ENCODE data around the gene HOXB4.

GRCh38 chr17:48562934-48563333, 15.2 kb downstream of the HOXB4 start:
- TF ChIP-seq CTCF (IDR thresholded peaks at IDR 0.05; ENCODE audit: low read depth, low read length): no peak
- no peak for TF ChIP-seq EZH2phosphoT487 (IDR thresholded peaks at IDR 0.05; ENCODE audit: low read depth)
